GM18867 (cell line): ENCODE measurements around the gene TNFRSF9.
"Not testable (repeated sequence)": the region's sequence is repeated elsewhere in the genome, so short reads cannot be mapped to it uniquely, and the experiment has no call there.

Experiments used
- ATAC-seq: cut with Tn5 transposase; IDR thresholded peaks from one replicate; pipeline ENCODE4 v1.9.1; 2021; ENCODE audit warnings: mild to moderate bottlenecking, moderate library complexity; ENCODE audit not compliant: unreplicated experiment

TNFRSF9 gene

GRCh38 chr1:7940745-7941436, at the start of gene TNFRSF9:
TNFRSF9 (minus strand) TSS chr1:7940839; CDS start chr1:7939994, 845 bp downstream.
- ATAC-seq, result no peak

- no peak for ATAC-seq
Observed at GRCh38 chr1:7989762-7990428, 49.3 kb upstream of the TNFRSF9 start.

- ATAC-seq, result no peak
Observed at GRCh38 chr1:7988576-7988975, 47.9 kb upstream of the TNFRSF9 start.

- no peak for ATAC-seq
Observed at GRCh38 chr1:7987528-7987927, 46.9 kb upstream of the TNFRSF9 start.

- no peak for ATAC-seq
Observed at GRCh38 chr1:7985851-7986612, 45.4 kb upstream of the TNFRSF9 start.

- ATAC-seq, result no peak
Observed at GRCh38 chr1:7984811-7985210, 44.2 kb upstream of the TNFRSF9 start.

GRCh38 chr1:7983086-7983778, 42.6 kb upstream of the TNFRSF9 start:
- no peak for ATAC-seq

- ATAC-seq, result no peak
Observed at GRCh38 chr1:7980984-7981383, 40.3 kb upstream of the TNFRSF9 start.

GRCh38 chr1:7975212-7975865, 34.7 kb upstream of the TNFRSF9 start:
- ATAC-seq, result no peak

- ATAC-seq, result no peak
Observed at GRCh38 chr1:7973086-7973485, 32.4 kb upstream of the TNFRSF9 start.

- ATAC-seq, result no peak
Observed at GRCh38 chr1:7972285-7972684, 31.6 kb upstream of the TNFRSF9 start.

GRCh38 chr1:7971024-7971423, 30.4 kb upstream of the TNFRSF9 start:
- ATAC-seq, result no peak

GRCh38 chr1:7970246-7970645, 29.6 kb upstream of the TNFRSF9 start:
- ATAC-seq, result no peak

GRCh38 chr1:7967651-7968050, 27.0 kb upstream of the TNFRSF9 start:
- no peak for ATAC-seq

GRCh38 chr1:7967196-7967595, 26.6 kb upstream of the TNFRSF9 start:
- no peak for ATAC-seq

GRCh38 chr1:7964476-7964875, 23.8 kb upstream of the TNFRSF9 start:
- ATAC-seq, result no peak

- ATAC-seq, result not testable (repeated sequence)
Observed at GRCh38 chr1:7963841-7964240, 23.2 kb upstream of the TNFRSF9 start.

- ATAC-seq, result not testable (repeated sequence)
Observed at GRCh38 chr1:7963378-7963730, 22.7 kb upstream of the TNFRSF9 start.

GRCh38 chr1:7962636-7963377, 22.2 kb upstream of the TNFRSF9 start:
- ATAC-seq, result no peak

- ATAC-seq, result peak; percentile 5
Observed at GRCh38 chr1:7962014-7962335, 21.3 kb upstream of the TNFRSF9 start.
